Lung (tissue), 12 donors: ENCODE measurements around the gene CASK. TPM values are rescaled to one million over a fixed set of nuclear protein-coding genes. Genes with fewer than 3 reads are reported as not detected.

Source experiments
- ATAC-seq: fragments of 200-7000 bp; cut with Tn5 transposase; one replicate; pipeline ENCODE4 v1.9.1; 2020; ENCODE audit warnings: moderate number of reproducible peaks; ENCODE audit not compliant: insufficient read depth, low FRiP score
- DNase-seq, 3 donors: peaks; one replicate each; pipeline ENCODE4 v3.0.0-alpha.2; 2013 to 2017
- H3K27ac ChIP-seq, 2 donors: one replicate each; pipeline ENCODE4 v1.5.1; 2013; ENCODE audit warnings: mild to moderate bottlenecking in 2 of 2, moderate library complexity in 2 of 2, control low read depth in 1 of 2, inconsistent platforms in 1 of 2, low read depth in 1 of 2, low read length in 1 of 2
- H3K27me3 ChIP-seq, 3 donors: one replicate each; pipeline ENCODE4 v1.5.1; 2013; ENCODE audit warnings: low read length in 2 of 3; ENCODE audit not compliant: control insufficient read depth in 3 of 3, insufficient read depth in 3 of 3
- H3K36me3 ChIP-seq, 4 donors: one replicate each; pipeline ENCODE4 v1.5.1; 2013; ENCODE audit warnings: low read length in 4 of 4, mild to moderate bottlenecking in 1 of 4, moderate library complexity in 1 of 4; ENCODE audit not compliant: control insufficient read depth in 4 of 4, insufficient read depth in 4 of 4
- H3K4me1 ChIP-seq, 5 donors: one replicate each; pipeline ENCODE4 v1.5.1; 2013; ENCODE audit warnings: low read length in 5 of 5, mild to moderate bottlenecking in 2 of 5, moderate library complexity in 1 of 5; ENCODE audit not compliant: control insufficient read depth in 5 of 5, insufficient read depth in 5 of 5
- H3K4me3 ChIP-seq: one replicate; pipeline ENCODE4 v1.5.1; 2013; ENCODE audit warnings: mild to moderate bottlenecking, control low read depth, moderate library complexity
- H3K9ac ChIP-seq, 2 donors: one replicate each; pipeline ENCODE4 v1.5.1; 2013; ENCODE audit warnings: low read length in 2 of 2, control low read depth in 1 of 2; ENCODE audit not compliant: insufficient read depth in 1 of 2
- H3K9me3 ChIP-seq, 4 donors: one replicate each; pipeline ENCODE4 v1.5.1; 2013; ENCODE audit warnings: low read length in 3 of 4, mild to moderate bottlenecking in 1 of 4, moderate library complexity in 1 of 4; ENCODE audit not compliant: control insufficient read depth in 4 of 4, insufficient read depth in 3 of 4
- WGBS, 2 donors: extraction: QIAGEN DNeasy Blood & Tissue Kit; methylation state at CpG; one replicate each; pipeline ENCODE4 v1.1.7; 2013; 5-methylcytosine and 5-hydroxymethylcytosine counted together
- polyA plus RNA-seq, 2 donors: library from polyadenylated mRNA; stranded (reverse); fragments of 200-250 nt; gene quantifications; one replicate each; pipeline ENCODE4 v1.2.1, GENCODE V29; 2013
- total RNA-seq, 2 donors: library from RNA; depleted of rRNA in 1 of 2; stranded (reverse); fragments of >200 nt in 1 of 2; gene quantifications; one replicate each; pipeline ENCODE4 v1.2.1, GENCODE V29; 2014 to 2021
- TF ChIP-seq, protein P1 (sequence below): IDR thresholded peaks from 2 replicates; pipeline ENCODE4 v1.5.1; 2012; ENCODE audit warnings: mild to moderate bottlenecking; ENCODE audit errors: control extremely low read depth, extremely low read depth
- donor health status: control.
- donor health status: control.
- donor health status: Bipolar disorder and iron deficiency.
- donor health status: healthy.
- donor health status: DM: yes; HTN: yes; CAD: no.

The CASK gene
- total and polyA plus RNA-seq, 4 donors: 8.2 to 68.1 (median 30.6) TPM

DNA sequence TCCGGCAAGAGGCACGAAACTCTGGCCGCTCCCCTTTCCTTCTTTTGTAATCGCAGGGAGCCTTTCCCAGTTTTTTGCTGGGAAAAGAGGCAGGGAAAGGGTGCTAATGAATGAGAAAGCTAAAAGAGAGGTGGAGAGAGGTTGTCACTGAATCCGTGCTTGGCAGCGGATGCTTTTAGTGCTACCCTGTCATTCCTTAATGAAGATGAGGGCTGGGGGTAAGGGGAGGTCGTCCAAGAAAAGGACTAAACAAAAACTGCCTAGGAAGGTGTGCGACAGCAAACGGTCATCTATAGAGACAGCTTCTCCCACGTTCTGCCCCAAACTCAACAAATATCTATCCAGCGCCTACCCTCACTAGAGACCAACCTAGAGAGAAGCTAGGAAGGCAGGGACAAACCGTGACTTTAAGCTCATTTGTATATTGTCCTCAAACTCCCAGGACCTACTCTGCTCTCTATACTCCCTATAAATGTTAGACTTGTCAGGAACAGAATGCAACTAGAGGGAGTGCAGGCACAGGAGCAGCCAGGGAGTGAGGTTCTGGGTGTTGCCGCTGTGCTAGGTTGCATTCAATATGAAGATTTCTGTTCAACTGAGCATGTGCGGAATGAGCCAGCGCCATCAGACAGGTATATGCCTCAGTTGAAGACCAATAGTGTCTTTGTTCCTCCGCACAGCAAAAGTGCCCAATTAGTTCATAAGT lies 777 bp upstream of the CASK start:
- Histone ChIP-seq H3K4me3 (peak overlapping the region; percentile 40), H3K36me3 (no peaks in the 10 kb centered on the region), H3K4me1 (peaks cover 0 to 4% (median 0%) of the 10 kb centered on the region in 5 donors), H3K9ac (peak overlapping the region; percentile 8 to 89), H3K27ac (peak overlapping the region; percentile 77 to 89), H3K9me3 (peaks cover 0 to 2% (median 0%) of the 10 kb centered on the region in 4 donors), H3K27me3 (peaks cover 3 to 20% (median 19%) of the 10 kb centered on the region in 3 donors)
- peak; percentile 8 for ATAC-seq
- 2 to 28% methylated on average over 15 to 16 of the region's 16 CpGs for WGBS, 2 donors
- DNase-seq: peak in 2 of 3 donors; percentile 53 to 65
- TF ChIP-seq, protein P1, sequence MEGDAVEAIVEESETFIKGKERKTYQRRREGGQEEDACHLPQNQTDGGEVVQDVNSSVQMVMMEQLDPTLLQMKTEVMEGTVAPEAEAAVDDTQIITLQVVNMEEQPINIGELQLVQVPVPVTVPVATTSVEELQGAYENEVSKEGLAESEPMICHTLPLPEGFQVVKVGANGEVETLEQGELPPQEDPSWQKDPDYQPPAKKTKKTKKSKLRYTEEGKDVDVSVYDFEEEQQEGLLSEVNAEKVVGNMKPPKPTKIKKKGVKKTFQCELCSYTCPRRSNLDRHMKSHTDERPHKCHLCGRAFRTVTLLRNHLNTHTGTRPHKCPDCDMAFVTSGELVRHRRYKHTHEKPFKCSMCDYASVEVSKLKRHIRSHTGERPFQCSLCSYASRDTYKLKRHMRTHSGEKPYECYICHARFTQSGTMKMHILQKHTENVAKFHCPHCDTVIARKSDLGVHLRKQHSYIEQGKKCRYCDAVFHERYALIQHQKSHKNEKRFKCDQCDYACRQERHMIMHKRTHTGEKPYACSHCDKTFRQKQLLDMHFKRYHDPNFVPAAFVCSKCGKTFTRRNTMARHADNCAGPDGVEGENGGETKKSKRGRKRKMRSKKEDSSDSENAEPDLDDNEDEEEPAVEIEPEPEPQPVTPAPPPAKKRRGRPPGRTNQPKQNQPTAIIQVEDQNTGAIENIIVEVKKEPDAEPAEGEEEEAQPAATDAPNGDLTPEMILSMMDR: no peak

DNA sequence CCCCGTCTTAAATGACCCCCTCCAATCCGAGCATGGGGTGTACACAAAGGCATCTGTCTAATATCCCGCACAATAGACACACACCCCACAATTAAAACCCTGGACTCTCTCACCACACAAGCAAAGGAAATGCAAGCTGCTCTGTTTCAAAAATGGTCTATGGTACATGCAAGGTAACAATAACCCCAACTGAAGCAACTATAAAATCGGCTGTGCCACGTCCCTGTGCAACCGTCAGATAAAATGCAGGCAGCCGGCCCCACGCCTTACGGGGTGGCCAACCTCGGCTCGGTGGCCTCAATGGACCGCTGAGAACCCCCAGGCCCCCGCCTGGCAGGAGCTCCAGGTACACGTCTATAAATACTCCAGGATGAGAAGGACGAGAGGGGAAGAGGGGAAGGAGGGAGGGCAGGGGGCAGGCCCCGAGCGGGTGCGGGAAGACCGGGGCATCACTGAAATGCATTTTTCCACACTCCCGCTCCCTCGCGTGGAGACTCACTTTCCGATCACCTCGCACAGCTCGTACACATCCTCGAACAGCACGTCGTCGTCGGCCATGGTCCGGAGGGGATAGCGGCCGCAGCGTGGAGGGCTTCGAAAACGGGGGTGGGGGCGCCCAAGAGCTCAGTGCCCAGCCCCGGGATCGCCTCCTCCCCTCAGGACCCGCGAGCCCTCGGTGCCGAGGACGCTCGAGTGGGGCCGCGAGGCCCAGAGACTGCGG lies 763 bp downstream of the CASK start:
- H3K9me3 ChIP-seq: peaks cover 0 to 2% (median 0%) of the 10 kb centered on the region in 4 donors
- DNase-seq (peak; percentile 58 to 62 (median 59)), ATAC-seq (no peak)
- no peaks in the 10 kb centered on the region for H3K36me3 ChIP-seq
- peak overlapping the region; percentile 87 to 94 for H3K27ac ChIP-seq
- H3K4me1 ChIP-seq: peaks cover 0 to 9% (median 2%) of the 10 kb centered on the region in 5 donors
- TF ChIP-seq, protein P1: no peak
- WGBS, 2 donors: 0 to 36% methylated on average over 21 to 48 of the region's 48 CpGs
- H3K27me3 ChIP-seq: peaks cover 3 to 21% (median 8%) of the 10 kb centered on the region in 3 donors
- H3K4me3 ChIP-seq: peak overlapping the region; percentile 52
- peak overlapping the region in 1 of 2 donors; percentile 73 for H3K9ac ChIP-seq

DNA sequence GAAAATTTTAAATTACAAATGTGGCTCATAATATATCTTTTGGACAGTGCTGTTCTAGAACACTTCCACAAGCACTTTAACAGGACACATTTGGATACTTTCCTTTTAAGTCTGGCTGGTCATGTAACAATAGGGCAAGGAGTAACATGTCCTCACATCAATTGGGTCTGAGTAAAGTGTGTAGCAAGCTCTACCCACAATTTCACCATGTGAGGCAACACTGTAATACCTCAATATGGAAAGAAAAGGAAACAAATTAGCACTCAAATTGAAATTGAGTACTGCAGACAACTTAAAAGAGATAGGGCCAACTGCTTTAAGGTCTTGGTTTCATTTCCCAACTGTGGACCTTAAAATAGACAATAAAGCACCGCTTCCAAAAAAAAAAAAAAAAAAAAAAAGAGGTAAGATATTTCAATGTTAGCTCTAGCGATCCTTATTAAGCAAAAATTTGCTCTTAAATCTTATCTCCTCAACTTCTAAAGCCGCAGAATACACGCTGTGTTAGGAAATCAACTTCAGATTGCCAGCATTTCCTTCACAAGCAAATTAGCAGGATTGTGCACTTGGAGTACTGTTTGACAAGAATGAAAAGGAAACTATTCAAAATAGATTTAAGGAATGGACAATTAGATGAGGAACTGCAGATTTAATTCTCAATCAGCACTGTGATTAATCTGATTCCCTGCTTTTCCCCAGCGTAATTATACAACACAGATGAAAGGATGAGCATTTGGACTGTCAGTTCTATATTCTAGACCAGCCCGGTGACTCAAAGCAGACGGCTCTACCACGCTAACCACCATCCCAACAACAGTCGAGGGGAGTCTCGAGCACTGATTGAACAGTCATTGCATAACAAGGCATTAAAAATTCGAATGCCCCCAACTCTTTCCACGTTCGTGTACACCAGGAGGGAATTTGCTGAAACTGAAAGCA lies 1.6 kb downstream of the CASK start:
- peak overlapping the region in 1 of 2 donors; percentile 87 for H3K27ac ChIP-seq
- peaks cover 0 to 2% (median 0%) of the 10 kb centered on the region in 4 donors for H3K9me3 ChIP-seq
- DNase-seq: peak in 2 of 3 donors; percentile 44 to 52
- peaks cover 0 to 13% (median 2%) of the 10 kb centered on the region in 5 donors for H3K4me1 ChIP-seq
- 1 to 32% methylated on average over 13 of the region's 13 CpGs for WGBS, 2 donors
- TF ChIP-seq, protein P1: no peak
- H3K4me3 ChIP-seq: peak overlapping the region; percentile 52
- ATAC-seq: no peak
- H3K36me3 ChIP-seq: no peaks in the 10 kb centered on the region
- peak overlapping the region in 1 of 2 donors; percentile 73 for H3K9ac ChIP-seq
- peaks cover 3 to 18% (median 4%) of the 10 kb centered on the region in 3 donors for H3K27me3 ChIP-seq
